HUDEP-2 (cell line): ENCODE measurements around the gene WARS2.

Source experiments
- DNase-seq, 76 experiments: peaks; one replicate each; lab custom pipeline; 2025; ENCODE audit not compliant: unreplicated experiment in 76 of 76; lab: John Stamatoyannopoulos, UW

Gene WARS2

GRCh38 chr1:119001181-119002027, 139.0 kb downstream of the WARS2 start:
- no peak for DNase-seq

GRCh38 chr1:119000371-119001180, 139.9 kb downstream of the WARS2 start:
- DNase-seq: no peak

GRCh38 chr1:118999348-119000071, 140.9 kb downstream of the WARS2 start:
- no peak for DNase-seq

DNA sequence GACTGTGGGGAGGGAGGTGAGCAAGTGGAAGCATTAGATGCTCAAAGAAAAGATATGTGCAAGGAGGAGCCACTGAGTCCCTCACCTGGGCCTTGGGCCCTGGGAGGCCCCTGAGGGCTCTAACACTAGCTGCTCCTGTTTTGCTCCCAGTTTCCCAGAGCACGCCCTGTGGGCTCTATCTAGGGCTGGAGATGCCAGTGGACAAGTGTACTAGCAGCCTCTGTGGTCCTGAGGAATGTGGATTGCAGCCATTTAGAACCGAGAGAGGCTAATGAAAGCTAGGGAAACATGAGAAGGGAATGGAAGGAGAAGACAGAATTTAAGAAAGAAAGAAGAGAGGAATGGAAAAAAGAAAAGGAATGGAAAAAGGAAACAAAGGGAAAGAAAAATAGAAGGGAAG, 142.3 kb downstream of the WARS2 start:
- DNase-seq: no peak

DNA sequence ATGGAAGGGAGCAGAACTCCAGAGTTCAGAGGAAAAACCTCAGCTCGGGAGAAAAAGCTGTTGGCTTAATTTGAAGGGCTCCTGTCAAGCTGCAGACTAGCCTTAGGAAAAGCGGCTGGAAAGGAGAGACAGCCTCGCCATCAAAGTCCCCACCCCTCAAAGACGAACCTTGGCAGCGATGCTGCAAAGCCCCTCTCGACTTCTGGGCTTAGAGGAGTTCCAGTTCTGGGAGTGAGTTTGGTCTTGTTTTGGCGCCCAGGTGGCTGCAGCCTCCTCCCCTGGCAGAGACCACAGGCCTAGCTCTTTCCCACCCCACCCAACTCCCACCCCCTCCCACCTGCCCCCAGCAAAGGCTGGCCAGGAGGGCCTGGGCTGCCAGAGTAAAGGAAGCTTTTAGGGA, 143.2 kb downstream of the WARS2 start:
- DNase-seq: no peak

DNA sequence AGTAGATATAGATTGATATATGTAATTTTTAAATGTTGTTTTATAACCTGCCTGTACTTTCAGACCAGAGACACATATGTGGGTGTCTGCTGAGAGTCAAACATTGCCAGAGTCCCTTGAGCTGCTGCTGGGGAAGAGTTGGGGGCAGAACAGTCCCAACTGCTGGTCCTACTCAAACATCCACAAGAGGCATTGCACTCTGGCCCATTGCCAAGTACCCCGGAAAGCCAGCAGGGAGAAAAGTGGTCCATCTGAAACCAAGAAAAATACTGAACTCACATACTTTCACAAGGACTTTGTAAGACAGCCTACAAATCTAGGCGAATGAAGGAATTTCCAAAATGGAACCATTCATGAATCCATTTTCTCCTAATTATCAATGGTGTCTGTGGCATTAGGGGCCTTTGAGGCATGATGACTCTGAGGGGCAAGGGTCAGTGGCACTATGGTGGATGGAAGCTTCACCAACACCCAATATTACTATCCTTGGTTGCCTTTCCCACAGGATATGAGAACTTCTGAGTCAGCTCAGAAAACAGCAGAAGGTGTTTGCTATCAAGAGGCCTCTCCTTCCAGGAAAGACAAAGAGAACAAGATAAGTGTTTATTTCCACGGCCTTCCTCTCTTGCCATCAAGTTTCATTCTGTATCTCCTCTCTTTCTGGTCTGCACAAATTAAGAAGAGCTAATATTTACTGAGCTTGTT, 145.0 kb downstream of the WARS2 start:
- DNase-seq: no peak

- DNase-seq: no peak
Measured at GRCh38 chr1:118993700-118994026, 146.8 kb downstream of the WARS2 start.

GRCh38 chr1:118992868-118993699, 147.4 kb downstream of the WARS2 start:
- no peak for DNase-seq

DNA sequence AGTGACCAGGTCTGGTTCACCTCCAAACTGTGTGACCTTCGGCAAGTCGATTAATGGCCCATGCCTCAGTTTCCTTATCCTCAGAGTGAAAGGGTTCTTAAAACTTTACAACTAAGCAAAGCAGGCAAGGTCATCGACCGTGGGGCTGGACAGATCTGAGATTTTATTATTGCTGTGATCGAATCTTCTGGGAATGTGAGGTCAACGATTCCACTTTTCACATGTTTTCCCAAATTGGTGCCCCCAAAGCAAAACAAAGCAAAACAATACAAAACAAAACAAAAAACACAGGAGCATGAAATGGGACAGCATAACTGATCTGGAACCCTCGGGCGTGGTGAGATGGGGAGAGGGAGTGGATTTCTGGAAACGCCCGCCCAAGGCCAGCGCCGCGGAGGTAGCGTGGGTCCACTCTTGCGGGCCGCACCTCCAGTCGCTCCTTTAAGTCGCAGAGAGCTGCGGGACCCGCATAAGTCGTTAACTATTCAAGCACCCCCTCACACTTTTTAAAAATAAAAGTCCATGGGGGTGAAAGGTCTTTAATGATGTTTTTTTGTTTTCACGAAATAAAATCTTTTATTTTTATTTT, 148.1 kb downstream of the WARS2 start:
- no peak for DNase-seq

DNA sequence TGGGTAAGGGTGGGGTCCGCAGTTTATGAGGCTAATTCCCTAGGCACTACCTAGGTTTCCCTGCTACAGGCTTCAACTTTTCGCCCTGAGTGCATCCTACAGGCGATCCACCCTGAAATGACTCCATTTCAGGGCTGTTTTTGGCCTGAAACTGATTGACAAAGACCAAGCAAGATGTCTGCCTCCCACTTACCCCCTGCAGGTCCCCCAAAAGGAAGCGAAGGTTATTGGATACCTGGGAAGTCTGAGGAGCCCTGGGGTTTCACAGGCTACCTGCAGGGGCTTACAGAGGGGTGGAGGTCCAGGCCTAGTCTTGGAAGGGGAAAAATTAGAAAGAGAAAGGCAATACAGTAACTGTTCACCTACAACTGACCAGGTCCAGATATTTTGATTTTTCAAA, 149.0 kb downstream of the WARS2 start:
- no peak for DNase-seq

GRCh38 chr1:118990513-118991152, 149.8 kb downstream of the WARS2 start:
- DNase-seq: no peak

DNA sequence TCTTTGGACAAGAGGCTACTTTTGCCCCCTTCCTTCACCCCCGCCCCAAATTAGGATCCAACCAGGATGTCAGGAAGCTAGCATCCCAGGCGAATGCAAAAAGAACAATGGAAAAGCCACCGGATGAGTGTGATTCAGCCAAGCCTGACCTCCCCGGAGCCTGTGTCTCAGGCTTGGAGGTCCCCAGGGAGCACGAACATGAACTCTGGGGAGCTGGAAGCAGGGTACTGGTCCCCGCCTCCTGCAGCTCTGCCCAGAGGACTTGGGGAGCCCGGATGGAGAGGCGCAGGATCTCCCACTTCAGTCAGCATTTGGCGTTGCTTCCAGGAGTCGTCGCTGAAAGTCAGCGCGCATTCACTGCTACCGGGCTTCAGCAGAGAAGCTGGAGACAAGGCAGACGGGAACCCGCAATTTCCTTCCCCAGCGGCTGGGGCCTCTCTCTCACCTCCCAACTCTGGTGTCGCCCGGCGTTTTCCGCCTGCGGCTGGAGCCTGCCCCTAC, 150.5 kb downstream of the WARS2 start:
- no peak for DNase-seq

- DNase-seq: no peak
Measured at GRCh38 chr1:118989006-118989815, 151.2 kb downstream of the WARS2 start.

DNA sequence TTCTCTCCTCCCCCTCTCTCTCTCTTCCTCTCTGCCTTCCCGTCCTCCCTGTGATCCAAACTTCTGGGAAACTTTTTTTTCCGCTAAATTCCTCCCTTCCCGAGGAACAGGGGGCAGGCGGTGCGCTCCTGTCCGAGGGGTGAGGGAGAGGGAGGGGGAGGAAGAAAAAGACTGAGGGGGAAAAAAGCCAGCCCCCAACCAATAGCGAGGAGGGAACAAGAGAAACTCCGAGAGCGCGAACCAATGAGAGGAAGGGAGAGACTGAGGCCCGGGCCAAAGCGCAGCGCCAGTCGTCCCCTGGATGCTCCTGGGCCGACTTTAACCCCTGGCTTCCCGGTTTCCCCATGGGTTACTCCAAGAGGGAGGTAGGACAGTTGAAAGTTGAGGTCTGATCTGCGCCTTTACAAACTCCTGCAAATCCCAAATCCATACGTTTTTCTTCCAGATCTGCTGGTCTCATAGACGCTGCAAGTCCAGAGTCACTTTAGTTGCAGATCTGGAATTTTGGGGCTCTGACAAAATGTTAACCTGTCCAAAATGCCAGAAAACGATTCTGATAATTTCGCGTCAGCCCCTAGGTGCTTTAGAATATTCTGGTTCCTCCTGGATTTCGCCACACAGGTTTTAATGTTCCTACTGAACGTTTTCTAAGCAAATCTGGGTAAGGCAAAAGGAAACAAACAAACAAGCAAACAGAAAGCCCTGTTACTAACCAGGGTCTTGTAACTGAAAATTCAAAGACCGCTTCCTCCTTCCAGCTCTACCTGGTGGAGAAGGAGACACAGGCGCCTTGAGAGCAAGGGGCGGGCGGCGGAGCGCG, 152.1 kb downstream of the WARS2 start, which contains the start of gene TBX15:
TBX15 (minus strand) TSS at position 158 of the 820 bp plus-strand sequence. CDS start 548 bp downstream, outside the sequence.
- DNase-seq: no peak

GRCh38 chr1:118987468-118988185, 152.8 kb downstream of the WARS2 start:
- DNase-seq: no peak
